ENCODE measurements around the gene SRBD1. TPM values are rescaled to one million over a fixed set of nuclear protein-coding genes. Genes with fewer than 3 reads are reported as not detected.
A peak's percentile ranks its signal among the peaks of the same experiment; 100 is the strongest.

Gene SRBD1
- 18.7 TPM for polyA plus RNA-seq (2013, experiment 1 of 2)
- polyA plus RNA-seq (2013, experiment 2 of 2): 18.8 TPM

- peak within 1 kb of the TSS; percentile 86 for H3K9ac ChIP-seq (ENCODE audit: low read depth, low read length)
- peaks cover 9% of the 10 kb centered on the region for H3K4me1 ChIP-seq (ENCODE audit: insufficient read depth, low read length)
- H3K36me3 ChIP-seq (ENCODE audit: insufficient read depth, low read length): no peaks in the 10 kb centered on the region
- peak within 1 kb of the TSS; percentile 73 for H3K4me3 ChIP-seq (ENCODE audit: low read length)
- WGBS: 4% methylated on average over 40 of the region's 44 CpGs
- peak within 1 kb of the TSS; percentile 87 for H3K27ac ChIP-seq (ENCODE audit: low read depth, low read length)
- H3K9me3 ChIP-seq (ENCODE audit: insufficient read depth, low read depth, low read length): no peaks in the 10 kb centered on the region
- no peaks in the 10 kb centered on the region for H3K27me3 ChIP-seq (ENCODE audit: insufficient read depth, low read length)
Measured at GRCh38 chr2:45611020-45611859, at the start of gene SRBD1. Gene SRBD1, minus strand, starts transcription at chr2:45611267. Its CDS starts 5,826 bp downstream, at chr2:45605441.

- Histone ChIP-seq H3K27me3 (ENCODE audit: insufficient read depth, low read length) (peaks cover 63% of the 10 kb centered on the region), H3K9me3 (ENCODE audit: insufficient read depth, low read depth, low read length) (no peaks in the 10 kb centered on the region), H3K9ac (ENCODE audit: low read depth, low read length) (no peak overlapping the region), H3K27ac (ENCODE audit: low read depth, low read length) (no peak overlapping the region), H3K4me3 (ENCODE audit: low read length) (no peak overlapping the region), H3K4me1 (ENCODE audit: insufficient read depth, low read length) (peaks cover 7% of the 10 kb centered on the region; the same call in 1 of the 2 replicates), H3K36me3 (ENCODE audit: insufficient read depth, low read length) (no peaks in the 10 kb centered on the region)
- WGBS: 92% methylated on average over 3 of the region's 3 CpGs
Measured at GRCh38 chr2:45654250-45654649, 43.2 kb upstream of the SRBD1 start.

- H3K27ac ChIP-seq (ENCODE audit: low read depth, low read length): no peak overlapping the region
- H3K9ac ChIP-seq (ENCODE audit: low read depth, low read length): no peak overlapping the region
- H3K9me3 ChIP-seq (ENCODE audit: insufficient read depth, low read depth, low read length): no peaks in the 10 kb centered on the region
- H3K36me3 ChIP-seq (ENCODE audit: insufficient read depth, low read length): no peaks in the 10 kb centered on the region
- H3K4me1 ChIP-seq (ENCODE audit: insufficient read depth, low read length): peaks cover 7% of the 10 kb centered on the region; the same call in 1 of the 2 replicates
- H3K27me3 ChIP-seq (ENCODE audit: insufficient read depth, low read length): peaks cover 72% of the 10 kb centered on the region
- 84% methylated on average over 4 of the region's 5 CpGs for WGBS
- H3K4me3 ChIP-seq (ENCODE audit: low read length): peak overlapping the region; percentile 76; the same call in 1 of the 2 replicates
Measured at GRCh38 chr2:45653122-45653913, 42.3 kb upstream of the SRBD1 start.

GRCh38 chr2:45652090-45653031 is 41.3 kb upstream of the SRBD1 start:
- peaks cover 82% of the 10 kb centered on the region for H3K27me3 ChIP-seq (ENCODE audit: insufficient read depth, low read length)
- no peaks in the 10 kb centered on the region for H3K36me3 ChIP-seq (ENCODE audit: insufficient read depth, low read length)
- peak overlapping the region; percentile 45; the same call in 1 of the 2 replicates for H3K9ac ChIP-seq (ENCODE audit: low read depth, low read length)
- H3K4me1 ChIP-seq (ENCODE audit: insufficient read depth, low read length): peaks cover 7% of the 10 kb centered on the region; the same call in 1 of the 2 replicates
- H3K27ac ChIP-seq (ENCODE audit: low read depth, low read length): no peak overlapping the region
- H3K9me3 ChIP-seq (ENCODE audit: insufficient read depth, low read depth, low read length): no peaks in the 10 kb centered on the region
- peak overlapping the region; percentile 76 for H3K4me3 ChIP-seq (ENCODE audit: low read length)
- 7% methylated on average over 53 of the region's 53 CpGs for WGBS

GRCh38 chr2:45651415-45652089 is 40.5 kb upstream of the SRBD1 start, which contains the start of gene PRKCE:
Gene PRKCE, plus strand, starts transcription at chr2:45651675.
- Histone ChIP-seq H3K27ac (ENCODE audit: low read depth, low read length) (no peak within 1 kb of the TSS; the same call in 1 of the 2 replicates), H3K36me3 (ENCODE audit: insufficient read depth, low read length) (no peaks in the 10 kb centered on the region), H3K9me3 (ENCODE audit: insufficient read depth, low read depth, low read length) (no peaks in the 10 kb centered on the region), H3K4me3 (ENCODE audit: low read length) (peak within 1 kb of the TSS; percentile 76), H3K4me1 (ENCODE audit: insufficient read depth, low read length) (peaks cover 7% of the 10 kb centered on the region; the same call in 1 of the 2 replicates), H3K27me3 (ENCODE audit: insufficient read depth, low read length) (peaks cover 88% of the 10 kb centered on the region), H3K9ac (ENCODE audit: low read depth, low read length) (peak within 1 kb of the TSS; percentile 46)
- WGBS: under 1% methylated on average over 64 of the region's 66 CpGs

- Histone ChIP-seq H3K4me1 (ENCODE audit: insufficient read depth, low read length) (peaks cover 7% of the 10 kb centered on the region; the same call in 1 of the 2 replicates), H3K27me3 (ENCODE audit: insufficient read depth, low read length) (peaks cover 89% of the 10 kb centered on the region), H3K27ac (ENCODE audit: low read depth, low read length) (no peak overlapping the region; the same call in 1 of the 2 replicates), H3K9ac (ENCODE audit: low read depth, low read length) (peak overlapping the region; percentile 25), H3K4me3 (ENCODE audit: low read length) (peak overlapping the region; percentile 76), H3K36me3 (ENCODE audit: insufficient read depth, low read length) (no peaks in the 10 kb centered on the region), H3K9me3 (ENCODE audit: insufficient read depth, low read depth, low read length) (no peaks in the 10 kb centered on the region)
- WGBS: under 1% methylated on average over 79 of the region's 79 CpGs
Measured at GRCh38 chr2:45650851-45651414, 39.9 kb upstream of the SRBD1 start.

GRCh38 chr2:45649858-45650811 is 39.1 kb upstream of the SRBD1 start:
- Histone ChIP-seq H3K9ac (ENCODE audit: low read depth, low read length) (peak overlapping the region; percentile 51; the same call in 1 of the 2 replicates), H3K27me3 (ENCODE audit: insufficient read depth, low read length) (peaks cover 90% of the 10 kb centered on the region), H3K36me3 (ENCODE audit: insufficient read depth, low read length) (no peaks in the 10 kb centered on the region), H3K27ac (ENCODE audit: low read depth, low read length) (no peak overlapping the region), H3K4me3 (ENCODE audit: low read length) (peak overlapping the region; percentile 76), H3K9me3 (ENCODE audit: insufficient read depth, low read depth, low read length) (no peaks in the 10 kb centered on the region), H3K4me1 (ENCODE audit: insufficient read depth, low read length) (peaks cover 7% of the 10 kb centered on the region; the same call in 1 of the 2 replicates)
- under 1% methylated on average over 66 of the region's 66 CpGs for WGBS

GRCh38 chr2:45649462-45649857 is 38.4 kb upstream of the SRBD1 start:
- H3K36me3 ChIP-seq (ENCODE audit: insufficient read depth, low read length): no peaks in the 10 kb centered on the region
- no peak overlapping the region for H3K27ac ChIP-seq (ENCODE audit: low read depth, low read length)
- H3K9ac ChIP-seq (ENCODE audit: low read depth, low read length): no peak overlapping the region
- peak overlapping the region; percentile 76 for H3K4me3 ChIP-seq (ENCODE audit: low read length)
- H3K9me3 ChIP-seq (ENCODE audit: insufficient read depth, low read depth, low read length): no peaks in the 10 kb centered on the region
- 10% methylated on average over 10 of the region's 10 CpGs for WGBS
- peaks cover 7% of the 10 kb centered on the region; the same call in 1 of the 2 replicates for H3K4me1 ChIP-seq (ENCODE audit: insufficient read depth, low read length)
- peaks cover 87% of the 10 kb centered on the region for H3K27me3 ChIP-seq (ENCODE audit: insufficient read depth, low read length)

GRCh38 chr2:45648636-45649035 is 37.6 kb upstream of the SRBD1 start:
- Histone ChIP-seq H3K36me3 (ENCODE audit: insufficient read depth, low read length) (no peaks in the 10 kb centered on the region), H3K9me3 (ENCODE audit: insufficient read depth, low read depth, low read length) (no peaks in the 10 kb centered on the region), H3K27ac (ENCODE audit: low read depth, low read length) (no peak overlapping the region), H3K9ac (ENCODE audit: low read depth, low read length) (no peak overlapping the region), H3K4me1 (ENCODE audit: insufficient read depth, low read length) (peaks cover 7% of the 10 kb centered on the region; the same call in 1 of the 2 replicates), H3K4me3 (ENCODE audit: low read length) (no peak overlapping the region), H3K27me3 (ENCODE audit: insufficient read depth, low read length) (peaks cover 86% of the 10 kb centered on the region)
- WGBS: 73% methylated on average over 2 of the region's 2 CpGs
